ENCODE measurements around the gene PIP4K2A.
"Not testable (repeated sequence)": the region's sequence is repeated elsewhere in the genome, so short reads cannot be mapped to it uniquely, and the experiment has no call there.

Gene PIP4K2A

GRCh38 chr10:22718659-22719058, 4.3 kb upstream of the PIP4K2A start:
- not testable (repeated sequence) for DNase-seq

GRCh38 chr10:22717728-22718127, 3.4 kb upstream of the PIP4K2A start:
- no peak for DNase-seq

DNA sequence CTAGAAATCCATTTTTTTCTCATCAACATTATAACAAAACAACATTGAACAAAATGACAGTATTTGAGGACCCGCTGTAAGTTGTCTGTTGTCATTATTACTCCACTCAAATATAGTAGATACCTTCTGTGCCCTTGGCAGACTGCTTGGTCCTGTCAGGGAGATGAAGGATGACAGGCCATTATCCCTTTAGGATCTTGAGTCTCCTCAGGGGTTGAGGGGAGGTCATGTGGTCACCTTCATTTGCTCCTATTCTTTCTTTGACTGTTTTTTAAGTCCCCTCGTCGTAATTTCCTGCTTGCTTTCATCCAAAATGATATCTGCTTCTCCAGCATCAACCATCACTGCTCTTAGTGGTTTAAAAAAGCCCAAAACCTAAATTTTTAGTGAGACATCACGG, 2.6 kb upstream of the PIP4K2A start:
- no peak for DNase-seq

GRCh38 chr10:22715290-22715625, 880 bp upstream of the PIP4K2A start:
- DNase-seq = no peak

- no peak for DNase-seq
Measured at GRCh38 chr10:22713853-22714478, 412 bp downstream of the PIP4K2A start.

GRCh38 chr10:22712956-22713852, 1.2 kb downstream of the PIP4K2A start:
- no peak for DNase-seq

- DNase-seq = no peak
Measured at GRCh38 chr10:22712211-22712955, 2.0 kb downstream of the PIP4K2A start.

- DNase-seq = no peak
Measured at GRCh38 chr10:22711373-22711772, 3.0 kb downstream of the PIP4K2A start.

DNA sequence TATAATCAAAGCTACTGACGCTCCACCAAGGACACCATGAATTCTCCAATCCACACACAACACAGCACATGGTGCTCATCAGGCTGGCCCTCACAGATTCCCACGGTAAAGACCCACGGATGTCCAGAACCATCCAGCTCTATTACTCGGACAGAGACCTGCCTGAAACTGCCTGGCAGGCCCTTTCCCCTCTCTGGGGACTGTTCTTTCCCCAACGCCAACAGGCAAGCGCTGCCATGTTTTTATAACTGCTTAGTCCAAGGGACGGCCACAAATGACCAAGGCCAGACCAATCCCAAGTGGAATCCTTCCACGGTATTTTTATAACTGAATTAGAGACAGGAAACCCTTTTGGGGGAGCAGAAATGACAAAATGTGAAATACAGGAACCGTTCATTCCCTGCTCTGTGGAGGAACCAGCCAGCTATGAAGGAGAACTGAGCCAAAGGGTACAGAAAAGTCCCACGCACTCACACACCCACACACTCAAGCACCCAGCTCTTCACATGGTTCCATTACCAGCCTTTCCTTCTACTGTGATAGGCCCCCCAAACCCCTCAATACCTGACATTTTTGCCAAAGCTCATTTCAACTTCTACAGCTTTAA, 4.1 kb downstream of the PIP4K2A start:
- DNase-seq = no peak

DNA sequence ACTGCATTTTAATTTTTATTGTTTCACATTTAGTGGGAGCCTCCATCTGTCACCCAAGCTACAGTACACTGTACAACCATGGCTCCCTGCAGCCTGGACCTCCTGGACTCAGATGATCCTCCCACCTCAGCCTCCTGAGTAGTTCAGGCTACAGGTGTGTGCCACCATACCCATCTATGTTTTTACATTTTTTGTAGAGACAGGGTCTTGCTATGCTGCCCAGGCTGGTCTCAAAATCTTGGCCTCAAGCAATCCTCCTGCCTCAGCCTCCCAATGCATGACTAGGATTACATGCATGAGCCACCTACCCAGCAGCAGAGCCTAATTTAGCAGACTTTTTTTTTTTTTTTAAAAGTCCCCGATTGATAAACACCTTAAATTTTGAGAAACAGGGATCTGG, 5.6 kb downstream of the PIP4K2A start:
- no peak for DNase-seq

GRCh38 chr10:22705527-22705926, 8.9 kb downstream of the PIP4K2A start:
- DNase-seq = no peak

DNA sequence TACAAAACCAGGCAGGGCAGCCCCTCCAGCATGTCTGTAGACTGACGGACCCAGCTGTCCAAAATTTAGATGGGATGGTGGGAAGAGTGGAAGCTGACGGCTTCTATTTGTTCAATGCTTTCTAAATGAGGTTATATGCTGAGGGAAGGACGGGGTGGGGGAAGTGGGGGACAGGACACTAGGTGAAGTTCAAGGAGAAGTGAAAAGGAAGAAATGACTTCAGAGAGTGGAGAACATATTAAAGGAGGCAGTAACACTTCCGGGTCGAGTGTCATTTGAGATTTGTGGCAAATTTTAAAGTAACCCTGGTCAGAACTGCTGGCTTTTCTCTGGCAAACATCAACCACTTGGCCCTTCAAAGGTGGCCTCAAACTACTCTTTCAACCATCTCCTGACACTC, 9.4 kb downstream of the PIP4K2A start:
- no peak for DNase-seq

- DNase-seq = no peak
Measured at GRCh38 chr10:22704471-22704911, 9.9 kb downstream of the PIP4K2A start.

GRCh38 chr10:22702348-22702747, 12.0 kb downstream of the PIP4K2A start:
- no peak for DNase-seq

- no peak for DNase-seq
Measured at GRCh38 chr10:22701132-22701826, 13.1 kb downstream of the PIP4K2A start.

DNA sequence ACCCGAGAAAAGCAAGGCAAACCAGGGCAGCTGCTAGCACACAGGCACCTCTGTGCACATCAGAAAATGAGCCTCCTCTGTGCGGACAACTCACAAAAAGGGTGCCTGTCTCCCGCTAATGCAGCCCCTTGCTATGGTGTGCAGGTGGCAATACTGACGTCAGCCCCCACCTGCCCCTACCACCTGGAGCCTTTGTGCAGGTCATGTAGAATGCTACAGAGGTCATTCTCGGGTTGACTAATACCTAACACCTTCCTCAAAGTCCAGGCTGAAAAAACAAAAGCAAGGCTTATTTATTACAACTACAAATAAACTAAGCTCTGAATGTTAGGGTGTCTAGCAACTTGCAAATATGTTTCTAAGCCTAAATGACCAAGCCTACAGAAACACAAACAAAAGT, 13.9 kb downstream of the PIP4K2A start:
- DNase-seq = no peak

- no peak for DNase-seq
Measured at GRCh38 chr10:22699976-22700375, 14.4 kb downstream of the PIP4K2A start.

GRCh38 chr10:22698941-22699440, 15.4 kb downstream of the PIP4K2A start:
- no peak for DNase-seq

- no peak for DNase-seq
Measured at GRCh38 chr10:22697800-22698199, 16.6 kb downstream of the PIP4K2A start.

DNA sequence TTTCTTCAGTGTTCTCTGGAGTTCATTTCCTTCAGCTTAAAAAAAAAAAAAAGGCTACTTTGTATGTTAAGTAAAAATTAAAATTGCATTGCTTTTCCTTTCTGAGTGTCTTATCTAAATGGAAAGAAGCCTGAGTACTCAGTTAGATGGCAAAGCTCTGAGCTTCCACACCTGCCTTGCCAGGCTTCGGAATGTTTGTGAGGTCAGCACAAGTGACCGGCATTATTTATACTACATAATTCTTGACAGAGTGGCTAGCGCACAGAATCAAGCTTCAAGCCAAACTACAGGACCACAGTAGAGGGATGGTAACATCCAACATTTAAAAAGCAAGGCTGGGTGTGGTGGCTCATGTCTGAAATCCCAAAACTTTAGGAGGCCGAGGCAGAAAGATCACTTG, 17.3 kb downstream of the PIP4K2A start:
- DNase-seq = no peak

GRCh38 chr10:22693860-22694259, 20.5 kb downstream of the PIP4K2A start:
- DNase-seq = no peak

GRCh38 chr10:22693371-22693784, 21.0 kb downstream of the PIP4K2A start:
- no peak for DNase-seq
